ENCODE results near the gene IQCK.

DNA sequence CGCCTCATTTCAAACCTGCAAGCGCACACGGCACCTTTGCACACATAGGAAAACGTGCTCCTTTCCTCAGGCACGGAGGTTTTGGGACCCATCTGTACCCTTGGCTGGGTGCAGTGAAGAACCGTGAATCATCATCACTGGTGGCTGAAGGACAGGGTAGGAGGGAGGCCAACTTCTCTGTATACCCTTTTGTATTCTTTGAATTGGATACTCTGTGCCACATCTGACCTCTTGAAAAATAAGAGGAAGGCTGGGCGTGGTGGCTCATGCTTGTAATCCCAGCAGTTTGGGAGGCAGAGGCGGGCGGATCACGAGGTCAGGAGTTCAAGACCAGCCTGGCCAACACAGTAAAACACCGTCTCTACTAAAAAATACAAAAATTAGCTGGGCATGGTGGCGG, 154.9 kb downstream of the IQCK start:
- TF ChIP-seq, protein P1, sequence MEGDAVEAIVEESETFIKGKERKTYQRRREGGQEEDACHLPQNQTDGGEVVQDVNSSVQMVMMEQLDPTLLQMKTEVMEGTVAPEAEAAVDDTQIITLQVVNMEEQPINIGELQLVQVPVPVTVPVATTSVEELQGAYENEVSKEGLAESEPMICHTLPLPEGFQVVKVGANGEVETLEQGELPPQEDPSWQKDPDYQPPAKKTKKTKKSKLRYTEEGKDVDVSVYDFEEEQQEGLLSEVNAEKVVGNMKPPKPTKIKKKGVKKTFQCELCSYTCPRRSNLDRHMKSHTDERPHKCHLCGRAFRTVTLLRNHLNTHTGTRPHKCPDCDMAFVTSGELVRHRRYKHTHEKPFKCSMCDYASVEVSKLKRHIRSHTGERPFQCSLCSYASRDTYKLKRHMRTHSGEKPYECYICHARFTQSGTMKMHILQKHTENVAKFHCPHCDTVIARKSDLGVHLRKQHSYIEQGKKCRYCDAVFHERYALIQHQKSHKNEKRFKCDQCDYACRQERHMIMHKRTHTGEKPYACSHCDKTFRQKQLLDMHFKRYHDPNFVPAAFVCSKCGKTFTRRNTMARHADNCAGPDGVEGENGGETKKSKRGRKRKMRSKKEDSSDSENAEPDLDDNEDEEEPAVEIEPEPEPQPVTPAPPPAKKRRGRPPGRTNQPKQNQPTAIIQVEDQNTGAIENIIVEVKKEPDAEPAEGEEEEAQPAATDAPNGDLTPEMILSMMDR (IDR thresholded peaks at IDR 0.05; ENCODE audit: poor library complexity), result no peak
- TF ChIP-seq EZH2phosphoT487 (IDR thresholded peaks at IDR 0.05; ENCODE audit: low read depth, severe bottlenecking, unreplicated experiment), result no peak

All from hepatocyte (in vitro differentiated cells).